KOPT-K1 (cell line): ENCODE data around the gene SGF29.
"Not testable (repeated sequence)": the region's sequence is repeated elsewhere in the genome, so short reads cannot be mapped to it uniquely, and the experiment has no call there.

Experiments used
- H3K27ac ChIP-seq: fragments of 200-600 bp; sonication (generic); 2 replicates; pipeline ENCODE4 v1.5.1; 2016; ENCODE audit warnings: antibody characterized with exemption, mild to moderate bottlenecking, low read depth, low read length; ENCODE audit not compliant: poor library complexity, severe bottlenecking
- H3K36me3 ChIP-seq: fragments of 200-600 bp; sonication (generic); 2 replicates; pipeline ENCODE4 v1.5.1; 2017; ENCODE audit warnings: antibody characterized with exemption, mild to moderate bottlenecking, low read length, moderate library complexity; ENCODE audit not compliant: insufficient read depth
- H3K9me3 ChIP-seq: fragments of 200-600 bp; sonication (generic); 2 replicates; pipeline ENCODE4 v1.5.1; 2017; ENCODE audit warnings: antibody characterized with exemption, low read length, mild to moderate bottlenecking; ENCODE audit not compliant: insufficient read depth, poor library complexity, severe bottlenecking

SGF29 gene

GRCh38 chr16:28606291-28607115 lies 52.8 kb downstream of the SGF29 start:
- H3K9me3 ChIP-seq: no peaks in the 10 kb centered on the region
- no peak overlapping the region for H3K27ac ChIP-seq
- H3K36me3 ChIP-seq: no peaks in the 10 kb centered on the region; the same call in 1 of the 2 replicates

- Histone ChIP-seq H3K27ac (no peak overlapping the region), H3K36me3 (no peaks in the 10 kb centered on the region; the same call in 1 of the 2 replicates), H3K9me3 (no peaks in the 10 kb centered on the region)
These were observed 53.5 kb downstream of the SGF29 start for GRCh38 chr16:28607116-28607623.

DNA sequence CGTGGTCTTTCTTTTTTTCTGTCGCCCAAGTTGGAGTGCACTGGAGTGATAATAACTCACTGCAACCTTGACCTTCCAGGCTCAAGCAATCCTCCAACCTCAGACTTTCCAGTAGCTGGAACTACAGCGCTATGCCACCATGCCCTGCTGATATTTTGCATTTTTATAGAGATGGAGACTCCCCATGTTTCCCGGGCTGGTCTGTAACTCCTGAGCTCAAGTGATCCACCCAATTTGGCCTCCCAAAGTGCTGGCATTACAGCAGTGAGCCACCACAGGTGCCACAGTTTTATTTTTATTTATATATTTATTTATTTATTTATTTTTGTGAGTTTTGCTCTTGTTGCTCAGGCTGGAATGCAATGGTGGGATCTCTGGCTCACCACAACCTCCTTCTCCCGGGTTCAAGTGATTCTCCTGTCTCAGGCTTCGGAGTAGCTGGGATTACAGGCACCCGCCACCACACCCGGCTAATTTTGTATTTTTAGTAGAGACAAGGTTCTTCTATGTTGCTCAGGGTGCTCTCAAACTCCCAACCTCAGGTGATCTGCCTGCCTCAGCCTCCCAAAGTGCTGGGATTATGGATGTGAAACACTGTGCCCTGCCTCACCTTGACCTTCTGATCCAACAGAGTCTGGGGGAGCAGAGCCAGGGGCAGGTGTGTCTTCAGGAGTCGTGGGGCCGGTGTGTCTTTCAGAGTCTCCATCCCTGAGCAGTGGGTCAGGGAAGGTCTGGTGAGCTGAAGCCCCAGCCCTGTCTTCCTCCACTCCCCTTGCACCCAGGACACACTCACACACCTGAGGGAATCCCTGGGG lies 54.2 kb downstream of the SGF29 start:
- H3K9me3 ChIP-seq, H3K27ac ChIP-seq, H3K36me3 ChIP-seq: not testable (repeated sequence)

DNA sequence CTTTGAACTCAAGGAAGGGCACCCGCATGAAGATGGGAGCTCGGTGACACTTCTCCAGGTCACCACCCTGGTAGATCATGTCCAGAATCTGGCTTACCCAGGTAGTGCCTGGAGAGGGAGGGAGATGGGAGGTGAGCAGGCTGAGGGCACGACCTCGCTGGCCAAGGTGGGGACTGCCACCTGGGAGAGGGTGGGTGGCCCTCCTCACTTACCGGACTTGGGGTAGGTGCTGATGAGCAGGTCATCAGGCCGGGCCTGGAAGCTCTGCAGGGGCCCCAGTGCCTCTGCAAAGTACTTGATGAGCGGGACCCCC lies 54.7 kb downstream of the SGF29 start:
- H3K27ac ChIP-seq, H3K9me3 ChIP-seq, H3K36me3 ChIP-seq: not testable (repeated sequence)

GRCh38 chr16:28608867-28609596 lies 55.3 kb downstream of the SGF29 start:
- H3K9me3 ChIP-seq, H3K27ac ChIP-seq, H3K36me3 ChIP-seq: not testable (repeated sequence)

DNA sequence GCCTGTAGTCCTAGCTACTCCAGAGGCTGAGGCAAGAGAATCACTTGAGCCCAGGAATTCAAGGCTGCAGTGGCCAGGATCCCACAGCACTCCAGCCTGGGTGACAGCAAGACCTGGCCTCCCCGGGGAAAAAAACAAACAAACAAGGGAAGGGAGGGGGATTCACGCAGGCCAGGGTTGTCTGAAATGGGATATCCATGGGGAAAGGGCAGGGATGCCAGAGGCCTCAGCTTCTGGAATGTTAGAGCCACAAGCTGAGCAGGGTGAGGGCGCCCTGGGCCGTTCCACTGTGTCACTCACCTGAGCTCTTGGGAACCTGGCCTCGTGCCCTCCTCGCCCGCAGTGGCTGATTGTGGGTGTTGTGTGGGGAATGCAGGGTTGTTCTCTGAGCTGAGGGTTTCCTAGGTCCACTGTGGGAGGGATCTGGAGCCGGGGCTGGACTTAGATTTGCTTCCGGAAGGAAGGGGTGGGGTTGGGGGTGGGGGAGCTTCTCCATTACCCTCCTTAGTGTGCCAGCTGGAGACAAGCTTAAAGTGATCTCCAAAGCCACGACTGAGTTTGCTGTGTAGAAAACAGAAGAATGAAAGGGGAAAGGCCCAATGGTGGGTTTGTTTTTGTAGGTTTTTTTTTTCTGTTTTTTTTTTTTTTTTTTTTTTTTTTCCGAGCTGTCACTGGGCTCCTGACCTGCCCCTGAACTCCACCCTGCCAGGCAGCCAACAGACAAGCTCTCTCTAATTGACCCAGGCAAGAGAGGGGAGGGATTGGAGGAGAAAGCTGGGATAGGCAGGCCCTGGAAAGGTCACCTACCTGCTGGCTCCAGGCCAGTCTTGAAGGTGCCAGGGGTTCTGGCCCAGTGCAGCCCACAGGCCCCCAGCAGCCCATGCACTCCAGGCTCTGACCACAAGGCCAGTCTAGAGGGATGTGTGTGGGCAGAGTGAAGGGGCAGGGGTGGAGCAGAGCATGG lies 56.2 kb downstream of the SGF29 start, which contains the start of gene SULT1A1:
Gene SULT1A1, minus strand, starts transcription at position 414 of the 964 bp plus-strand sequence. CDS start 1,189 bp downstream, outside the sequence.
- Histone ChIP-seq H3K36me3 (no peaks in the 10 kb centered on the region; the same call in 1 of the 2 replicates), H3K9me3 (no peaks in the 10 kb centered on the region), H3K27ac (no peak within 1 kb of the TSS)

DNA sequence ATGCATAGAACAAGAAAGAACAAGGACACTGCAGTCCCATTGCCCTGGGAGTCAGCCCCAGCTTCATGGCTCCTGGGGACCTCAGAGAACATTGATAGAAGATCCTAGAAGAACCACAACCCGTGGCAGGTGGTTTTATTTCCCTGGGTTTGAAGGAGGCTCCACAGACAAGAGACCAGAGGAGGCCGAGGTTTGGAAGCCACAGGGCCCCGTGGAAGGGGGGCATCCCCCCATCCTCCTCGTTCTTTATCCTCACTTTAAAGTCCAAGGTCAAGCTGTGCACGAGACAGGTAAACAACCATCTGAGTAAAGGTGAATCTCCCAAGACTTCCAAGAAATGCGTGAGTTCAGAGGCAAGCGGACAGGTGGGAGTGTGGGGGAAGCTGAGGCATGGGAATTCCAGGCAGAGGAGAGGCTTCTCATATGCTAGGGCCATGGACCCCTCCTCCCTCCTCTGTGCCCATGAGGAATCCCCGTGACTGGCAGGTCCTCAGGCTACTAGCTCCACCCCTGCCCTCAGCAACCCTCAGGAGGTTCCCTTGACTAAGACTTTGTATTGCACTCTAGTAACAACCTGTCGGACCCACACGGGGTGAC lies 57.0 kb downstream of the SGF29 start:
- Histone ChIP-seq H3K27ac (no peak overlapping the region), H3K36me3 (no peaks in the 10 kb centered on the region; the same call in 1 of the 2 replicates), H3K9me3 (no peaks in the 10 kb centered on the region)

GRCh38 chr16:28612359-28613280 lies 58.9 kb downstream of the SGF29 start:
- not testable (repeated sequence) for H3K9me3 ChIP-seq, H3K27ac ChIP-seq, H3K36me3 ChIP-seq

GRCh38 chr16:28613912-28614311 lies 60.2 kb downstream of the SGF29 start:
- peaks cover 10% of the 10 kb centered on the region; the same call in 1 of the 2 replicates for H3K36me3 ChIP-seq
- H3K9me3 ChIP-seq: not testable (repeated sequence)

GRCh38 chr16:28614561-28614960 lies 60.8 kb downstream of the SGF29 start:
- H3K36me3 ChIP-seq: peaks cover 10% of the 10 kb centered on the region; the same call in 1 of the 2 replicates
- H3K27ac ChIP-seq, H3K9me3 ChIP-seq: not testable (repeated sequence)

More at GRCh38 chr16:28613912-28614311, 60.2 kb downstream of the SGF29 start:
- not testable (repeated sequence) for H3K27ac ChIP-seq

DNA sequence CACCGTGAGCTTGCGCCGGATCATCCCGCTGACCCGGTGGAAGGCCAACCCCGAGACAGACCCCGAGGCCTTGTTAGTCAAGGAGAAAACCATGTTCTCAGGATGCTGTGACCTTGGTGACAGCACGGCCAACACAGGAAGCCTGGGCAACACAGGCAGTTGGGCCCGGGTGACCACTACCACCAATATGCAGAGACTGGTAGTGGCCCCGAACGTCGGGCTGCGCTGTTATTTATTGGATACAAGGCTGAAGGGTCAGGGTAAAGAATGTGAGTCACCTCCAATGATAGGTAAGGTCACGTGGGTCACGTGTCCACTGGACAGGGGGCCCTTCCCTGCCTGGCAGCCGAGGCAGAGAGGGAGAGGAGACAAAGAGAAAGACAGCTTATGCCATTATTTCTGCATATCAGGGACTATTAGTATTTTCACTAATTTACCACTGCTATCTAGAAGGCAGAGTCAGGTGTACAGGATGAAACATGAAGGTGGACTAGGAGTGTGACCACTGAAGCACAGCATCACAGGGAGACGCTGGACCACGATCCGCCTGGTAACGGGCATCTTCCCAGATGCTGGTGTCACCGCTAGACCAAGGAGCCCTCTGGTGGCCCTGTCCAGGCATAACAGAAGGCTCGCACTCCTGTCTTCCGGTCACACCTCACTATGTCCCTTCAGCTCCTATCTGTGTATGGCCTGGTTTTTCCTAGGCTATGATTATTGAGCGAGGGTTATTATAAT lies 61.9 kb downstream of the SGF29 start:
- H3K36me3 ChIP-seq: peaks cover 17% of the 10 kb centered on the region; the same call in 1 of the 2 replicates
- not testable (repeated sequence) for H3K9me3 ChIP-seq, H3K27ac ChIP-seq

DNA sequence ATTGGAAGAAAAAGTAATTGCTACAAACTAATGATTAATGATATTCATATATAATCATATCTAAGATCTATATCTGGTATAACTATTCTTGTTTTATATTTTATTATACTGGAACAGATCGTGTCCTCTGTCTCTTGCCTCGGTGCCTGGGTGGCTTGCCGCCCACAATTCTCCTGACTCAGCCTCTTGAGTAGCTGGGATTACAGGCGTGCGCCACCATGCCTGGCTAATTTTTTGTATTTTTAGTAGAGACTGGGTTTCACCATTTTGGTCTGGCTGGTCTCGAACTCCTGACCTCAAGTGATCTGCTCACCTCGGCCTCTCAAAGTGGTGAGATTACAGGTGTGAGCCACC lies 62.5 kb downstream of the SGF29 start:
- not testable (repeated sequence) for H3K27ac ChIP-seq, H3K9me3 ChIP-seq
- peaks cover 23% of the 10 kb centered on the region; the same call in 1 of the 2 replicates for H3K36me3 ChIP-seq
